Hippocampal formation (tissue), 2 donors: ENCODE results near the gene PVALB.
"Not testable (repeated sequence)": the region's sequence is repeated elsewhere in the genome, so short reads cannot be mapped to it uniquely, and the experiment has no call there.

Source experiments
- DNase-seq, 2 donors: peaks; one replicate each; lab custom pipeline; 2025; lab: John Stamatoyannopoulos, UW

Gene PVALB

DNA sequence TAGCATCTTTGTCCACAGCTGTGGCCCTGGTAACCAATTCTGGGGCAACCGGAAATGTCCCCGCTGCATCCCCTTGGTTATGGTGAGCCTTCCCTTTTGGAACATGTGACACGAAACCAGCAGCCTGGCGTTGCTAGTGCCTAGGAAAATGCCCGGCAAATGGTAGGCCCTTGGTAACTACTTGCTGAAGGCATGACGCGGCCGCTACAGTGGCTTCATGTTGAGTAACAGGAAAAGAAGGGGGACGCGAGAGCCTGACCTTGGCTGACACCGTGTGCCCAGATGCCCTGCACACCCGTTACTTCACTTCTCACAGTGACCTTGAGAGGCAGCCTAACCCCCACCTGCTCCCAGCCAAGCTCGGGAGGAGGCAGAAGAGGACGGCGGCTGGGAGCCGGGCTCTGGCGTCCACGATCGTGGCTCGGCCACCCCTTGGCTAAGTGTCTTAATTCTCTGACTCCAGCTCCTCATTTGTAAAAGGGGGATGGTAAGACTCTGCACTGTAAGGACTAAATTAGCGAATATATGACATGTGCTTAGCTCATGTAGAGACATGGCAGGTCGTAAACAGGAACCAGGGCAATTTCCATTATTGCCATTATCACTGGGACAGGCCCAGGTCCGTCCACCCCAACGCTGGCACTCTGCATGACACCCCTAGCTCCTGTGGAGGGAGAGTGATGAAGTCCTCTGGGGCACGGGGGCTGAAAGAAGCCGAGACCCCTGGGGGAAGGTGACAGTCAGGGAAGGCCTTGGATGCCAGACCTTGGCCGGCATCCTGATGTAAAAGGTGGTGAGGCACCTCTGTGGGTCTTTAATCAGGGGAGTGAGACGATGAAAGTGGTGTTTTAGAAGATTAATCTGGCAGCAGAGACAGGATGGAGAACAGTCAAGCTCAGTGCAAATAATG lies 59.8 kb downstream of the PVALB start:
- no peak for DNase-seq

- DNase-seq: no peak
Measured at GRCh38 chr22:36756031-36756430, 60.8 kb downstream of the PVALB start.

DNA sequence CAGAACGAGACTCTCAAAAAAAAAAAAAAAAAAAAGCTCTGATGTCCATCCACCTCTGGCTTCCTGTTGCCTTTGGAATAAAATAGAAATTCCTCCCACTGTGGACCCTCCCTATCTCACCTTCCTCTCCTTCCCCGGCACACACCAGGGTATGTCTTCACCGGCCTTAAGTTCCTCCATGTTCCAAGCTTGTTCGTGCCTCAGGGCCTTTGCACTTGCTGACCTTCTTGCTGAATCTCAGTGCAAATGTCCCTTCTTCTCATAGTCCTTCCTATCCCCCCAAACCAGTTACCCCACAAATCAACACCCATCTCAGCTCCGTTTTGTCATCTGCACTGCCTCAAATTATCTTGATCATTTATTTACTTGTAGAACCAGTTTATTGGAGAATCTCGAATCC lies 61.5 kb downstream of the PVALB start:
- DNase-seq: no peak

DNA sequence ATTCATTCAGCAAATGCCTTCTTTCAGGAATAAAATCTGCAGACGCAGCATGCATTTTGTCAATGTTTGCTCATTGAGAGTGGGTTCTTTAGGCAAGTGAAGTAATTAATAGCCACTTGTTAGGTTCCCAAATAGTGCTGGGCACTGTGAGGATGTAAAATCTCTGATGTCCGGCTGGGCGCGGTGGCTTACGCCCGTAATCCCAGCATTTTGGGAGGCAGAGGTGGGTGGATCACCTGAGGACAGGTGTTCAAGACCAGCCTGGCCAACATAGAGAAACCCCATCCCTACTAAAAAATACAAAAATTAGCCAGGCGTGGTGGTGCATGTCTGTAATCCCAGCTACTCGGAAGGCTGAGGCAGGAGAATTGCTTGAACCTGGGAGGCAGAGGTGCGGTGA lies 62.0 kb downstream of the PVALB start:
- not testable (repeated sequence) for DNase-seq

DNA sequence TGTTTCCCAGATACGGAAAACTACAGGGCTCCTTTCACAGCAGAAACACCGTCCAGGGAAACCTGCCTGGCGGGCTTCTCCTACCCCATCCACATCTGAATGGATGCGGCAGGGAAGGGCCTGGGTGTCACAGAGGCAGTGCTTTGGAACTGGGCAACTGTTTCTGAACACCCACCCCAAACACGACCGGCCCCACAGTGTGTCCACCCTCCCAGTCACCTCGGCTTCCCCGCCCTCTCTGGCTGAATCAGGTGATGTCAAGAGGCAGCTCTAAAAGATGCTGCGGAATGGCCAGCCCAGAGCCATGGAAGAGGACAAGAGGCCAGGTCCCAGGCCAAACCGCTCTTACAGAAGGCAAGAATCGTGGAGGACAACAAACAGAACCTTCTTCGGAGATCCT lies 62.9 kb downstream of the PVALB start:
- DNase-seq: no peak

- no peak for DNase-seq
Measured at GRCh38 chr22:36753120-36753802, 63.6 kb downstream of the PVALB start.
